ENCODE data around the gene METRNL. TPM values are rescaled to one million over a fixed set of nuclear protein-coding genes. Genes with fewer than 3 reads are reported as not detected.

METRNL gene
- polyA plus RNA-seq, 1 donor from 2014 or later = 15.1 TPM

DNA sequence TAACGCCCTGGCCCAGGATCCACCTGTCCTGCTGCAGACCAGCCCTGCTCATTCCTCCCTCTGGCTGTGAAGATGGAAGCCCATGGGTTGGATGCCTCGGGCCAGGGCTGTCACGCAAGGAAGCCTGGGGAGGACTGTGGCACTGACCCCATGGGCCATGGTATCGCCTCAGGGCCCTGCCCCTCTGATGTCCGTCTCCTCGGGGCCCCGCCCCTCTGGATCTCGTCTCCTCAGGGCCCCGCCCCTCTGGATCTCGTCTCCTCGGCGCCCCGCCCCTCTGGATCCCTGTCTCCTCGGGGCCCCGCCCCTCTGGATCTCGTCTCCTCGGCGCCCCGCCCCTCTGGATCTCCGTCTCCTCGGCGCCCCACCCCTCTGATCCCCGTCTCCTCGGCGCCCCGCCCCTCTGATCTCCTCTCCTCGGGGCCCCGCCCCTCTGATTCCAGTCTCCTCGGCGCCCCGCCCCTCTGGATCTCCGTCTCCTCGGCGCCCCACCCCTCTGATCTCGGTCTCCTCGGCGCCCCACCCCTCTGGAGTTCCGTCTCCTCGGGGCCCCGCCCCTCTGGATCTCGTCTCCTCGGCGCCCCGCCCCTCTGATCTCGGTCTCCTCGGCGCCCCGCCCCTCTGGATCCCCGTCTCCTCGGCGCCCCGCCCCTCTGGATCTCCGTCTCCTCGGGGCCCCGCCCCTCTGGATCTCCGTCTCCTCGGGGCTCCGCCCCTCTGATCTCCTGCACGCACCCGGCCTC, 24.0 kb downstream of the METRNL start:
- Histone ChIP-seq H3K4me3 (ENCODE audit: low read length) (no peak overlapping the region), H3K4me2 (ENCODE audit: low read length) (no peak overlapping the region), H3F3A (ENCODE audit: insufficient read depth, low read length, poor library complexity, severe bottlenecking) (no peaks in the 10 kb centered on the region)

DNA sequence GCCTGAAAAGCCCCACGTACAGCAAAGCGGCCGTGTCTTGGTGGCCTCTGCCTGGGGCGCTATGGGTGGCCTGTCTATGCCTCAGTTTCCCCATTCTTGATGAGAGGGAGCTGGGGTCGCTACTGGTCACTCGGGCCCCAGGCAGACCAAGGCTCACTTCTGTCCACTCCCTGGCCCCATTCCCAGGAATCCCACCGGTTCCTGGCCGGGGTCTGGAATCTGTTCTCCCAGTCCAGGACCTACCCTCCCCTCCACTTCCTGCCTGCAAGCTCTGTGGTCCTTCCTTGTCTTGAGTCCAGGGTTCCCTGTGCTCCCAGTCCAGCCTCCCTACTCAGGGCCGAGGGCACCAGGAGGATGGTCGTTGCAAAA, 24.5 kb downstream of the METRNL start:
- H3K9ac ChIP-seq (ENCODE audit: low read length) = no peak overlapping the region
- H3K27me3 ChIP-seq (ENCODE audit: insufficient read depth, low read depth, low read length) = no peaks in the 10 kb centered on the region
- no peaks in the 10 kb centered on the region for H4K20me1 ChIP-seq (ENCODE audit: insufficient read depth)
- H3K9me2 ChIP-seq (ENCODE audit: insufficient read depth, low read length) = no peaks in the 10 kb centered on the region
- H3F3A ChIP-seq (ENCODE audit: insufficient read depth, low read length, poor library complexity, severe bottlenecking) = no peaks in the 10 kb centered on the region
- TF ChIP-seq MXI1 (conservative IDR thresholded peaks at IDR 0.05; ENCODE audit: poor library complexity, severe bottlenecking) (no peak), TAF1 (IDR thresholded peaks at IDR 0.05; ENCODE audit: low read depth) (no peak), REST (IDR thresholded peaks at IDR 0.05; ENCODE audit: borderline replicate concordance) (no peak), CTCF (IDR thresholded peaks at IDR 0.05; ENCODE audit: poor library complexity, severe bottlenecking) (no peak), EZH2 (IDR thresholded peaks at IDR 0.05; ENCODE audit: borderline replicate concordance, insufficient read depth, low read length, poor library complexity, severe bottlenecking) (no peak)
- no peaks in the 10 kb centered on the region for H3K79me2 ChIP-seq (replicated peaks; ENCODE audit: insufficient read depth, low read length)
- no peak overlapping the region for H2AFZ ChIP-seq (ENCODE audit: low read depth, low read length)
- no peak overlapping the region for H3K27ac ChIP-seq (ENCODE audit: low read length)
- H3K4me2 ChIP-seq (ENCODE audit: low read length) = no peak overlapping the region
- H3K9me3 ChIP-seq (ENCODE audit: low read length) = peaks cover 4% of the 10 kb centered on the region
- no peak overlapping the region for H3K4me3 ChIP-seq (ENCODE audit: low read length)
- H3K36me3 ChIP-seq (ENCODE audit: insufficient read depth, low read length) = no peaks in the 10 kb centered on the region

More for the DNA sequence above, 24.0 kb downstream of the METRNL start:
- no peaks in the 10 kb centered on the region for H3K9me2 ChIP-seq (ENCODE audit: insufficient read depth, low read length)
- H2AFZ ChIP-seq (ENCODE audit: low read depth, low read length) = no peak overlapping the region
- H3K9ac ChIP-seq (ENCODE audit: low read length) = no peak overlapping the region
- no peak overlapping the region for H3K27ac ChIP-seq (ENCODE audit: low read length)
- no peaks in the 10 kb centered on the region for H4K20me1 ChIP-seq (ENCODE audit: insufficient read depth)
- peaks cover under 1% of the 10 kb centered on the region for H3K9me3 ChIP-seq (ENCODE audit: low read length)
- H3K36me3 ChIP-seq (ENCODE audit: insufficient read depth, low read length) = no peaks in the 10 kb centered on the region
- no peaks in the 10 kb centered on the region for H3K79me2 ChIP-seq (replicated peaks; ENCODE audit: insufficient read depth, low read length)
- TF ChIP-seq SMC3 (conservative IDR thresholded peaks at IDR 0.05; ENCODE audit: poor library complexity) = no peak
- TF ChIP-seq RAD21 (conservative IDR thresholded peaks at IDR 0.05) = no peak
- no peak for TF ChIP-seq CTCF (IDR thresholded peaks at IDR 0.05; ENCODE audit: poor library complexity, severe bottlenecking)
- no peak for TF ChIP-seq MXI1 (conservative IDR thresholded peaks at IDR 0.05; ENCODE audit: poor library complexity, severe bottlenecking)
- TF ChIP-seq TAF1 (IDR thresholded peaks at IDR 0.05; ENCODE audit: low read depth) = no peak
- no peak for TF ChIP-seq EZH2 (IDR thresholded peaks at IDR 0.05; ENCODE audit: borderline replicate concordance, insufficient read depth, low read length, poor library complexity, severe bottlenecking)
- TF ChIP-seq EP300 (conservative IDR thresholded peaks at IDR 0.05; ENCODE audit: poor library complexity, severe bottlenecking) = no peak
- TF ChIP-seq POLR2AphosphoS5 (IDR thresholded peaks at IDR 0.05) = no peak
- TF ChIP-seq REST (IDR thresholded peaks at IDR 0.05; ENCODE audit: borderline replicate concordance) = no peak
- no peaks in the 10 kb centered on the region for H3K27me3 ChIP-seq (ENCODE audit: insufficient read depth, low read depth, low read length)
